IMR-90 (cell line): ENCODE results near the gene LHFPL3.

Experiments used
- BHLHE40 ChIP-seq: fragments of 150-350 bp; IDR thresholded peaks from 2 replicates; pipeline ENCODE4 v1.6.1; 2016; ENCODE audit warnings: mild to moderate bottlenecking, low read depth, low read length
- CEBPB ChIP-seq: IDR thresholded peaks from 2 replicates; pipeline ENCODE4 v1.6.1; 2012; ENCODE audit warnings: low read depth, low read length, improper control_type of control experiment
- CTCF ChIP-seq: conservative IDR thresholded peaks from 2 replicates; pipeline ENCODE4 v1.5.1; 2012; ENCODE audit warnings: mild to moderate bottlenecking, low read depth, low read length, improper control_type of control experiment
- FOS ChIP-seq: fragments of 150-350 bp; IDR thresholded peaks from 2 replicates; pipeline ENCODE4 v1.6.1; 2016; ENCODE audit warnings: low read depth, low read length
- MAFK ChIP-seq: IDR thresholded peaks from 2 replicates; pipeline ENCODE4 v1.6.1; 2012; ENCODE audit warnings: low read depth, low read length, improper control_type of control experiment
- MXI1 ChIP-seq: IDR thresholded peaks from 2 replicates; pipeline ENCODE4 v1.6.1; 2012; ENCODE audit warnings: low read depth, mild to moderate bottlenecking, low read length, moderate library complexity, borderline replicate concordance
- NFE2L2 ChIP-seq: fragments of 150-350 bp; IDR thresholded peaks from 2 replicates; pipeline ENCODE4 v1.6.1; 2016; ENCODE audit warnings: low read depth, mild to moderate bottlenecking, low read length
- POLR2A ChIP-seq: IDR thresholded peaks from 2 replicates; pipeline ENCODE4 v1.6.1; 2012; ENCODE audit warnings: mild to moderate bottlenecking, low read depth, low read length
- RAD21 ChIP-seq: IDR thresholded peaks from 2 replicates; pipeline ENCODE4 v1.6.1; 2012; ENCODE audit warnings: low read length, improper control_type of control experiment
- RCOR1 ChIP-seq: IDR thresholded peaks from 2 replicates; pipeline ENCODE4 v1.6.1; 2012; ENCODE audit warnings: mild to moderate bottlenecking, low read length, improper control_type of control experiment; ENCODE audit not compliant: insufficient replicate concordance
- RFX5 ChIP-seq: IDR thresholded peaks from 2 replicates; pipeline ENCODE4 v1.8.0; 2012; ENCODE audit warnings: low read depth, mild to moderate bottlenecking, low read length, moderate library complexity
- SMC3 ChIP-seq: fragments of 150-350 bp; IDR thresholded peaks from 2 replicates; pipeline ENCODE4 v1.6.1; 2016; ENCODE audit warnings: low read depth, mild to moderate bottlenecking, antibody characterized with exemption, low read length, moderate library complexity
- TF ChIP-seq, protein P1 (sequence below): fragments of 150-350 bp; IDR thresholded peaks from 2 replicates; pipeline ENCODE4 v1.6.1; 2016; ENCODE audit warnings: low read depth, mild to moderate bottlenecking, low read length, moderate library complexity, borderline replicate concordance
- TF ChIP-seq, protein P2 (sequence below): fragments of 150-350 bp; IDR thresholded peaks from 2 replicates; pipeline ENCODE4 v1.6.1; 2017; ENCODE audit warnings: mild to moderate bottlenecking, antibody characterized with exemption, low read length, low read depth

DNA sequence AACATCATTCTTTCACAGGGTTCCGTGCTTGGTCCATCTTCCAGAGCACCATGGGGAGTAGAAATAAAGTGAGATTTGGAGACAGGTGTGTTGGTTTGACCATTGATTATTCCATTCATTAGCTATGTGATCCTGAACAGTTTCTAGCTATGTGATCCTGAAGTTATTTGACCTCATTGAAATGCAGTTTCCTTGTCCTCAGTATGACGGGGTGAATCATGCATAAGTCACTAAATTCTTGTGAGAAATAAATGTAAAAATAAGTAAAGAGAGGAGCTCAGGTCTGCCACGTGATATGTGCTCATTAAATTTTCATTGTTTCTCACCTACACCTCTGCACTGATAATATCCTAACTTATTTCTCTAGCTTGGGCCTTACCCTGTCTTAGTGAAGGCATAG lies 34.1 kb upstream of the LHFPL3 start:
- TF ChIP-seq SMC3 (no peak), CTCF (no peak), BHLHE40 (no peak), RAD21 (no peak), RCOR1 (no peak), POLR2A (no peak), FOS (no peak), RFX5 (no peak), NFE2L2 (no peak), CEBPB (no peak), MAFK (no peak), MXI1 (no peak)
- TF ChIP-seq, protein P1, sequence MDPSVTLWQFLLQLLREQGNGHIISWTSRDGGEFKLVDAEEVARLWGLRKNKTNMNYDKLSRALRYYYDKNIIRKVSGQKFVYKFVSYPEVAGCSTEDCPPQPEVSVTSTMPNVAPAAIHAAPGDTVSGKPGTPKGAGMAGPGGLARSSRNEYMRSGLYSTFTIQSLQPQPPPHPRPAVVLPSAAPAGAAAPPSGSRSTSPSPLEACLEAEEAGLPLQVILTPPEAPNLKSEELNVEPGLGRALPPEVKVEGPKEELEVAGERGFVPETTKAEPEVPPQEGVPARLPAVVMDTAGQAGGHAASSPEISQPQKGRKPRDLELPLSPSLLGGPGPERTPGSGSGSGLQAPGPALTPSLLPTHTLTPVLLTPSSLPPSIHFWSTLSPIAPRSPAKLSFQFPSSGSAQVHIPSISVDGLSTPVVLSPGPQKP: no peak
- TF ChIP-seq, protein P2, sequence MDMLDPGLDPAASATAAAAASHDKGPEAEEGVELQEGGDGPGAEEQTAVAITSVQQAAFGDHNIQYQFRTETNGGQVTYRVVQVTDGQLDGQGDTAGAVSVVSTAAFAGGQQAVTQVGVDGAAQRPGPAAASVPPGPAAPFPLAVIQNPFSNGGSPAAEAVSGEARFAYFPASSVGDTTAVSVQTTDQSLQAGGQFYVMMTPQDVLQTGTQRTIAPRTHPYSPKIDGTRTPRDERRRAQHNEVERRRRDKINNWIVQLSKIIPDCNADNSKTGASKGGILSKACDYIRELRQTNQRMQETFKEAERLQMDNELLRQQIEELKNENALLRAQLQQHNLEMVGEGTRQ: no peak
